ENCODE measurements around the gene FBXL13. TPM values are rescaled to one million over a fixed set of nuclear protein-coding genes. Genes with fewer than 3 reads are reported as not detected.

The FBXL13 gene
- total and polyA plus RNA-seq, 2 donors from 2014 or later = 1.5 to 4.8 TPM

GRCh38 chr7:103073989-103074518 is 542 bp downstream of the FBXL13 start:
- FAIRE-seq (no peak), DNase-seq (peak in 1 of 5 donors; percentile 29)
- intact Hi-C loops (cut with DNase I) = no loop called here
- TF ChIP-seq CTCF (IDR thresholded peaks at IDR 0.05; ENCODE audit: borderline replicate concordance, extremely low read depth, insufficient read depth) = no peak
- Histone ChIP-seq H3K9me3 (ENCODE audit: control insufficient read depth in 2 of 3, insufficient read depth in 1 of 3, low read length in 3 of 3) (no peaks in the 10 kb centered on the region), H3K4me3 (ENCODE audit: low read length in 3 of 3) (peak overlapping the region; percentile 89 to 96 (median 93)), H3K4me1 (ENCODE audit: control insufficient read depth in 2 of 3, insufficient read depth in 2 of 3, low read depth in 1 of 3, low read length in 3 of 3) (peaks cover 0 to 4% (median 0%) of the 10 kb centered on the region in 3 donors), H3K27ac (ENCODE audit: low read depth in 2 of 2, low read length in 2 of 2) (peak overlapping the region; percentile 89 to 90), H3K27me3 (ENCODE audit: control insufficient read depth, insufficient read depth, low read length) (no peaks in the 10 kb centered on the region), H3K9ac (ENCODE audit: low read length in 3 of 3) (peak overlapping the region; percentile 66 to 89 (median 72)), H3K36me3 (ENCODE audit: control insufficient read depth in 2 of 3, insufficient read depth in 3 of 3, low read length in 3 of 3) (no peaks in the 10 kb centered on the region)

GRCh38 chr7:103071000-103071399 is 3.6 kb downstream of the FBXL13 start:
- Histone ChIP-seq H3K4me1 (ENCODE audit: control insufficient read depth in 2 of 3, insufficient read depth in 2 of 3, low read depth in 1 of 3, low read length in 3 of 3) (peaks cover 0 to 4% (median 0%) of the 10 kb centered on the region in 3 donors), H3K4me3 (ENCODE audit: low read length in 3 of 3) (no peak overlapping the region), H3K27me3 (ENCODE audit: control insufficient read depth, insufficient read depth, low read length) (no peaks in the 10 kb centered on the region), H3K36me3 (ENCODE audit: control insufficient read depth in 2 of 3, insufficient read depth in 3 of 3, low read length in 3 of 3) (no peaks in the 10 kb centered on the region), H3K27ac (ENCODE audit: low read depth in 2 of 2, low read length in 2 of 2) (no peak overlapping the region), H3K9ac (ENCODE audit: low read length in 3 of 3) (no peak overlapping the region), H3K9me3 (ENCODE audit: control insufficient read depth in 2 of 3, insufficient read depth in 1 of 3, low read length in 3 of 3) (no peaks in the 10 kb centered on the region)
- DNase-seq (no peak), FAIRE-seq (no peak)
- intact Hi-C loops (cut with DNase I) = no loop called here
- no peak for TF ChIP-seq CTCF (IDR thresholded peaks at IDR 0.05; ENCODE audit: borderline replicate concordance, extremely low read depth, insufficient read depth)

- H3K9ac ChIP-seq (ENCODE audit: low read length in 3 of 3) = no peak overlapping the region
- intact Hi-C loops (cut with DNase I) = no loop called here
- no peak overlapping the region for H3K27ac ChIP-seq (ENCODE audit: low read depth in 2 of 2, low read length in 2 of 2)
- no peaks in the 10 kb centered on the region for H3K36me3 ChIP-seq (ENCODE audit: control insufficient read depth in 2 of 3, insufficient read depth in 3 of 3, low read length in 3 of 3)
- FAIRE-seq = no peak
- H3K9me3 ChIP-seq (ENCODE audit: control insufficient read depth in 2 of 3, insufficient read depth in 1 of 3, low read length in 3 of 3) = no peaks in the 10 kb centered on the region
- no peak for TF ChIP-seq CTCF (IDR thresholded peaks at IDR 0.05; ENCODE audit: borderline replicate concordance, extremely low read depth, insufficient read depth)
- peaks cover 0 to under 1% (median 0%) of the 10 kb centered on the region in 3 donors for H3K4me1 ChIP-seq (ENCODE audit: control insufficient read depth in 2 of 3, insufficient read depth in 2 of 3, low read depth in 1 of 3, low read length in 3 of 3)
- no peak for DNase-seq
- H3K27me3 ChIP-seq (ENCODE audit: control insufficient read depth, insufficient read depth, low read length) = no peaks in the 10 kb centered on the region
- no peak overlapping the region for H3K4me3 ChIP-seq (ENCODE audit: low read length in 3 of 3)
These were observed 5.9 kb downstream of the FBXL13 start for GRCh38 chr7:103068414-103069403.

Measured in kidney (tissue), 14 donors.